GM13976 (cell line): ENCODE results near the gene HRK.

Experiments
- DNase-seq: peaks from one replicate; pipeline ENCODE4 v3.0.0; 2012; ENCODE audit warnings: low spot score
- in situ Hi-C: fragments of 300-500 bp; cut with MboI; formaldehyde crosslinking; loops from one replicate; pipeline ENCODE4 v1.12.0; 2022; ENCODE audit warnings: low sequenced_read_pairs, mixed read lengths, inconsistent platforms; ENCODE audit not compliant: unreplicated experiment
- TF ChIP-seq, protein P1 (sequence below): IDR thresholded peaks from 2 replicates; pipeline ENCODE4 v1.5.1; 2012; ENCODE audit warnings: borderline replicate concordance, mild to moderate bottlenecking; ENCODE audit not compliant: insufficient read depth; ENCODE audit errors: extremely low read depth, missing control alignments, control extremely low read depth

HRK gene

DNA sequence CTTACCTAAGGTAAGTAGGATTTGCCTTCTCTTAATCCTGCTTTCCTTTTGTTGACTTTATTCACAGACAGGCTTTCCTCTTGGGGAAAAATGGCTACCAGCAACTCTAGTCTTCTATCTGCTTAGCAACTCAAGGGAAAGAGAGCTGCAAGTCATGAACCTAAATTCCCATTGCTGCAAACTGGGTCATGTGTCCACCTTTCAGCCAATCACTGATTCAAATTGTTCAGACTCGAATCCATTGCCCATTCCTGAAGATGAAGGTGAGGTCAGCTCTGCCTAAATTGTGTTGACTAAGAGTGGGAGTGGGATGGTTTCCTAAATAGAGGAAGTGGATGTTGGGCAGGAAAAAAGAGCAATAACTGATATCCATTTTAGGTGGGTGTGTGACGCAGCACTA is 37.2 kb upstream of the HRK start:
- in situ Hi-C loops: no loop called here
- no peak for DNase-seq
- TF ChIP-seq, protein P1, sequence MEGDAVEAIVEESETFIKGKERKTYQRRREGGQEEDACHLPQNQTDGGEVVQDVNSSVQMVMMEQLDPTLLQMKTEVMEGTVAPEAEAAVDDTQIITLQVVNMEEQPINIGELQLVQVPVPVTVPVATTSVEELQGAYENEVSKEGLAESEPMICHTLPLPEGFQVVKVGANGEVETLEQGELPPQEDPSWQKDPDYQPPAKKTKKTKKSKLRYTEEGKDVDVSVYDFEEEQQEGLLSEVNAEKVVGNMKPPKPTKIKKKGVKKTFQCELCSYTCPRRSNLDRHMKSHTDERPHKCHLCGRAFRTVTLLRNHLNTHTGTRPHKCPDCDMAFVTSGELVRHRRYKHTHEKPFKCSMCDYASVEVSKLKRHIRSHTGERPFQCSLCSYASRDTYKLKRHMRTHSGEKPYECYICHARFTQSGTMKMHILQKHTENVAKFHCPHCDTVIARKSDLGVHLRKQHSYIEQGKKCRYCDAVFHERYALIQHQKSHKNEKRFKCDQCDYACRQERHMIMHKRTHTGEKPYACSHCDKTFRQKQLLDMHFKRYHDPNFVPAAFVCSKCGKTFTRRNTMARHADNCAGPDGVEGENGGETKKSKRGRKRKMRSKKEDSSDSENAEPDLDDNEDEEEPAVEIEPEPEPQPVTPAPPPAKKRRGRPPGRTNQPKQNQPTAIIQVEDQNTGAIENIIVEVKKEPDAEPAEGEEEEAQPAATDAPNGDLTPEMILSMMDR: no peak

DNA sequence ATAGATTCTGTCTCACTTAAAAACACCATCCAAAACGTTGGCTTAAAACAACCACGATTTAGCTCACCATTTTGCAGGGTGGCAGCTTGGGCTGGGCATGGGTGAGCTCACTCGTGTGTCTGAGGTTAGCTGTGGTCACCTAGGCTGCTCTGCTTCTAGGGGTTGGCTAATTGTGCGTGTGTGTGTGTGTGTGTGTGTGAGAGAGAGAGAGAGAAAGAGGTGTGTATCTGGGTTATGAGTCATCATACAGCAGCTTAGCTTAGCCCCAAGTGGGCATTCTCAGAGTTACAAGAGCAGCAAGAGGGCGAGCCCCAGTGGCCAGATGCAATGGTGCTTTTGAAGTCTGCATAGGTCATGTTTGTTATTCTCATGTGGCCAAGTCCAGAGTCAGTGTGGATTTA is 35.5 kb upstream of the HRK start:
- in situ Hi-C loops: no loop called here
- peak; percentile 36 for DNase-seq
- TF ChIP-seq, protein P1: no peak

DNA sequence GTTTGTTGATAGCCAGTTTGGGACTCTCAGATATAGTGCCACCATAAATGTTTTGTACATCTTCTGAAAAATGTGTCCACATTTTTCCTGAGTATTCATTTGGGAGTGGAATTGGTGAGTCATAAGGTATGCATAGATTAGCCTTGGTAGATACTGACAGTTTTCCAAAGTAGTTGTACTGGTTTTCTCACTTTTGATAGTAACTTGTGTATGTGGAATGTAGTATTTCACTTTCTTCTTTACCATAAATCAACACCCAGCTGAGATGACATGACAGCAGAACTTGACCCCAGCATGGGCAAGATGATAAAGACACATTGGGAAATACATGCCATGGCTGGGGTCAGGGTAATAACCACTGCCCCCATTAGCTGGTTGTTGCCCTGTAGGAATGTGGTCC is 34.9 kb upstream of the HRK start:
- no peak for DNase-seq
- in situ Hi-C loops: no loop called here
- TF ChIP-seq, protein P1: no peak

DNA sequence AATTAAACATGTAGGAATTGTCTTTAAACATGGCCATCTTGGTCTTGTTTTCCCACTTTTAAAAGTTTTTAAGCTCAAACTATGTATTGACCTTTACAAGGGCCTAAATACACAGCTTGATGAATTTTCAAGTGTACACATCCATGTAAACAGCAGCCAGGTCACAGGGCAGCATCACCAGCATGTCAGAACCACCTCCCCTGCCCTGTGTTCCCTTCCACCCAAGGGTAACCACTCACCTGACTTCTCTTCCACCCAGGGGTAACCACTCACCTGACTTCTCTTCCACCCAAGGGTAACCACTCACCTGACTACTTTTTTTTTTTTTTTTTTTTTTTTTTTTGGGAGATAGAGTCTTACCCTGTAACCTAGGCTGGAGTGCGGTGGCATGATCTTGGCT is 34.1 kb upstream of the HRK start:
- TF ChIP-seq, protein P1: no peak
- DNase-seq: no peak
- in situ Hi-C loops: no loop called here

DNA sequence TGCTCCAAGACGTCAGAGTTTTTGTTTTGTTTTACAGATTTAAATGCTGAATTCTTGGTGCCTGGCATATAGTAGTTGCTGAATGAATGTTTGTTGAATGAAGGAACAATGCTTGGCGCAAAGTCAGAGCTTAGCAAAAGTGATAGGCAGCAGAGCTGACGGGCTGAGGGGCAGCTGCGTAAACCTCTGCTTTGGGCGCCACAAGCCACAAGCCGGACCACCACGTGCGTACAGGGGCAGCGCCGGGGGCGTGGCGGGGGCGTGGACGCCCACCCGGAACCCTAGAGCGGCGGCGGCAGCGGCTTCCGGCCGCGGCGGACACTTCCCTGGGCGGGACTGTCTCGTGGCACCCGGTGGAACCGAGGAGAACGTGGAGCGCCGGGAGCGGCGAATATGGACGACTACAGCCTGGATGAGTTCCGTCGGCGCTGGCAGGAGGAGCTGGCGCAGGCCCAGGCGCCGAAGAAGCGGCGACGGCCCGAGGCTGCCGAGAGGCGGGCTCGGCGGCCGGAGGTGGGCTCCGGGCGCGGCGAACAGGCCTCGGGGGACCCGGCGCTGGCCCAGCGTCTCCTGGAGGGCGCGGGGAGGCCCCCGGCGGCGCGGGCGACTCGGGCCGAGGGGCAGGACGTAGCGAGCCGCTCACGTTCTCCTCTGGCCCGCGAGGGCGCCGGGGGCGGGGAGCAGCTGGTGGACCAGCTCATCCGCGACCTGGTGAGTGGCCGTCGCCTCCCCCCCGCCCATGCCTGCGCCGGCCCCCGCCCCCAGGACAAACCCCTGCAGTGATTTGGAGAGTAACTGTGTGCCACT is 29.6 kb upstream of the HRK start, which contains the start of gene FBXW8:
TSS of gene FBXW8 (plus strand) at position 306 of the 807 bp plus-strand sequence. CDS start at position 394, 88 bp downstream.
- TF ChIP-seq, protein P1: no peak
- DNase-seq: peak; percentile 88
- in situ Hi-C loops: no loop called here

DNA sequence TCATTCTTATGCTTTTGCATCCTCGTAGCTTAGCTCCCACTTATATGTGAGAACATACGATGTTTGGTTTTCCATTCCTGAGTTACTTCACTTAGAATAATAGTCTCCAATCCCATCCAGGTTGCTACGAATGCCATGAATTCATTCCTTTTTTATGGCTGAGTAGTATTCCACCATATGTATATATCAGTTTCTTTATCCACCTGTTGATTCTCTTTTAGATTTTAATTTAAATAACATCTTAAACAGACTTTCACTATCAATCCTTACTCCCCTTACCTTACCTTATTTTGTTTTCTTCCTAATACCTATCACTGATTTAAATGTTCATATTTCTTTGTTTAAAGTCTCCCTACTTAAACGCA is 29.0 kb upstream of the HRK start:
- TF ChIP-seq, protein P1: no peak
- in situ Hi-C loops: no loop called here
- DNase-seq: no peak

DNA sequence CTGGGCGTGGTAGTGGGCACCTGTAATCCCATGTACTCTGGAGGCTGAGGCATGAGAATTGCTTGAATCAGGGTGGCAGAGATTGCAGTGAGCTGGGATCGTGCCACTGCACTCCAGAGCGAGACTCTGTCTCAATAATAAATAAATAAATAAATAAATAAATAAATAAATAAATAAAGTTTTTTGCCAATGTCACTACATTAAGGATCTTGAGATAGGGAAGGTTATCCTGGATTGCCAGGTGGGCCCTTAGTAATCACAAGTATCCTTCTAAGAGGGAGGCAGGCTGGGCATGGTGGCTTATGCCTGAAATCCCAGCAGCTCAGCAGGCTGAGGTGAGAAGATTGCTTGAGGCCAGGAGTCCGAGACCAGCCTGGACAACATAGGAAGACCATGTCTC is 25.0 kb upstream of the HRK start:
- DNase-seq: no peak
- TF ChIP-seq, protein P1: no peak
- in situ Hi-C loops: no loop called here
